HG03060 (cell line): ENCODE results near the gene NRXN2.

Source experiments
- ATAC-seq: cut with Tn5 transposase; IDR thresholded peaks from one replicate; pipeline ENCODE4 v1.9.1; 2021; ENCODE audit warnings: low read depth, moderate number of reproducible peaks; ENCODE audit not compliant: unreplicated experiment

Gene NRXN2

GRCh38 chr11:64656862-64657261 lies 66.1 kb downstream of the NRXN2 start:
- ATAC-seq: no peak

GRCh38 chr11:64655941-64656601 lies 66.9 kb downstream of the NRXN2 start:
- no peak for ATAC-seq

- ATAC-seq: no peak
Measured at GRCh38 chr11:64654958-64655541, 67.9 kb downstream of the NRXN2 start.

- ATAC-seq: no peak
Measured at GRCh38 chr11:64654439-64654838, 68.6 kb downstream of the NRXN2 start.

GRCh38 chr11:64653388-64653973 lies 69.5 kb downstream of the NRXN2 start:
- no peak for ATAC-seq

GRCh38 chr11:64652586-64653387 lies 70.2 kb downstream of the NRXN2 start:
- no peak for ATAC-seq

GRCh38 chr11:64650923-64651523 lies 72.0 kb downstream of the NRXN2 start:
- ATAC-seq: no peak

- no peak for ATAC-seq
Measured at GRCh38 chr11:64649291-64649697, 73.7 kb downstream of the NRXN2 start.

- ATAC-seq: no peak
Measured at GRCh38 chr11:64648551-64648950, 74.4 kb downstream of the NRXN2 start.

- ATAC-seq: no peak
Measured at GRCh38 chr11:64647019-64647779, 75.8 kb downstream of the NRXN2 start.

- ATAC-seq: no peak
Measured at GRCh38 chr11:64644647-64645275, 78.2 kb downstream of the NRXN2 start.

GRCh38 chr11:64643920-64644646 lies 78.9 kb downstream of the NRXN2 start:
- no peak for ATAC-seq

- no peak for ATAC-seq
Measured at GRCh38 chr11:64643256-64643881, 79.6 kb downstream of the NRXN2 start.

GRCh38 chr11:64642871-64643255 lies 80.1 kb downstream of the NRXN2 start:
- ATAC-seq: no peak

- no peak for ATAC-seq
Measured at GRCh38 chr11:64642418-64642735, 80.6 kb downstream of the NRXN2 start.

- ATAC-seq: no peak
Measured at GRCh38 chr11:64641596-64642417, 81.2 kb downstream of the NRXN2 start.

- ATAC-seq: no peak
Measured at GRCh38 chr11:64639885-64640284, 83.1 kb downstream of the NRXN2 start.

- ATAC-seq: no peak
Measured at GRCh38 chr11:64638829-64639228, 84.2 kb downstream of the NRXN2 start.
